A673 (cell line): ENCODE results near the gene ERC1. TPM values are rescaled to one million over a fixed set of nuclear protein-coding genes. Genes with fewer than 3 reads are reported as not detected.
A peak's percentile ranks its signal among the peaks of the same experiment; 100 is the strongest.

ENCODE experiments used
- Bru-seq: library from RNA; stranded (reverse); fragments of 400-500 nt; gene quantifications from one replicate; lab custom pipeline; 2021; lab: Mats Ljungman, UMichigan
- BruChase-seq, 2 experiments: library from RNA; stranded (reverse); fragments of 400-500 nt; gene quantifications; one replicate each; lab custom pipeline; 2021; lab: Mats Ljungman, UMichigan
- BruUV-seq: library from RNA; stranded (reverse); fragments of 400-500 nt; replicated peaks from 2 replicates; lab custom pipeline; 2021; lab: Mats Ljungman, UMichigan
- CTCF ChIA-PET: fragments of 300-600 bp; sonication (Branson Sonifier 250); formaldehyde crosslinking; loops from one replicate; lab custom pipeline; 2022; ENCODE audit warnings: antibody characterized with exemption; lab: Charles Lee
- POLR2A ChIA-PET: fragments of 300-600 bp; sonication (Branson Sonifier 250); formaldehyde crosslinking; loops from one replicate; lab custom pipeline; 2022; ENCODE audit warnings: antibody characterized with exemption; ENCODE audit not compliant: low non-redundant PET; lab: Charles Lee
- DNase-seq: peaks from one replicate; pipeline ENCODE4 v3.0.0-alpha.2; 2015; ENCODE audit warnings: low spot score
- H3K27ac ChIP-seq: fragments of 200-600 bp; sonication (generic); 2 replicates; pipeline ENCODE4 v1.5.1; 2016; ENCODE audit warnings: mixed run types, low read depth, mild to moderate bottlenecking, mixed read lengths, antibody characterized with exemption, low read length; ENCODE audit not compliant: poor library complexity, severe bottlenecking
- H3K27me3 ChIP-seq: fragments of 200-600 bp; sonication (generic); replicated peaks from 2 replicates; pipeline ENCODE4 v1.6.1; 2017; ENCODE audit warnings: mixed run types, low read depth, mild to moderate bottlenecking, mixed read lengths, antibody characterized with exemption, low read length; ENCODE audit not compliant: insufficient read depth, poor library complexity
- H3K36me3 ChIP-seq: fragments of 200-600 bp; sonication (generic); 2 replicates; pipeline ENCODE4 v1.6.1; 2016; ENCODE audit warnings: mixed run types, mild to moderate bottlenecking, mixed read lengths, antibody characterized with exemption, low read length; ENCODE audit not compliant: insufficient read depth, poor library complexity, severe bottlenecking
- H3K4me1 ChIP-seq: fragments of 200-600 bp; sonication (generic); 2 replicates; pipeline ENCODE4 v1.6.1; 2017; ENCODE audit warnings: mixed run types, mild to moderate bottlenecking, mixed read lengths, antibody characterized with exemption, low read length; ENCODE audit not compliant: insufficient read depth, poor library complexity, severe bottlenecking
- H3K4me3 ChIP-seq: fragments of 200-600 bp; sonication (generic); 2 replicates; pipeline ENCODE4 v1.5.1; 2016; ENCODE audit warnings: low read depth, mixed run types, mild to moderate bottlenecking, mixed read lengths, low read length; ENCODE audit not compliant: poor library complexity, severe bottlenecking
- H3K9me3 ChIP-seq: fragments of 200-600 bp; sonication (generic); 2 replicates; pipeline ENCODE4 v1.6.1; 2016; ENCODE audit warnings: mixed run types, low read depth, mild to moderate bottlenecking, mixed read lengths, antibody characterized with exemption, low read length; ENCODE audit not compliant: poor library complexity, severe bottlenecking
- CTCF ChIP-seq: fragments of 300-800, 200-600 bp; sonication (generic); conservative IDR thresholded peaks from 2 replicates; pipeline ENCODE4 v1.5.1; 2017; ENCODE audit warnings: low read depth, mild to moderate bottlenecking, antibody characterized with exemption, low read length, moderate library complexity, mixed read lengths
- EZH2 ChIP-seq: fragments of 200-600 bp; sonication (generic); IDR thresholded peaks from 2 replicates; pipeline ENCODE4 v1.6.1; 2017; ENCODE audit warnings: borderline replicate concordance, low read depth, mild to moderate bottlenecking, mixed read lengths, antibody characterized with exemption, low read length; ENCODE audit not compliant: poor library complexity, severe bottlenecking
- intact Hi-C: fragments of 100-400 bp; cut with micrococcal nuclease; formaldehyde crosslinking; loops from one replicate; pipeline ENCODE4 v1.10.0; 2022; ENCODE audit not compliant: unreplicated experiment
- long read RNA-seq: library from polyadenylated mRNA; stranded (forward); transcript quantifications from one replicate; pipeline ENCODE4 v2.0.0, GENCODE V29; 2022
- total RNA-seq: library from RNA; stranded (reverse); gene quantifications from 2 replicates; pipeline ENCODE4 v1.2.3, GENCODE V29; 2021

ERC1 gene
- 56.5 and 60.7 TPM in 2 replicates for total RNA-seq
- Bru-seq, nascent RNA, result percentile 84 among the genes with signal in this experiment
- percentile 74 among the genes with signal in this experiment for BruChase-seq, experiment 1, labeled RNA remaining after a 2-hour chase
- percentile 79 among the genes with signal in this experiment for BruChase-seq, experiment 2, labeled RNA remaining after a 6-hour chase
- long read RNA-seq, full-length matches to known transcripts, result 5 of 45 reads
- long read RNA-seq, partial matches to known transcripts, result 4 of 45 reads
- long read RNA-seq, other reads (novel, unspliced or antisense), result 36 of 45 reads

- TF ChIP-seq CTCF, result no peak
- no peak for TF ChIP-seq EZH2
- H3K4me1 ChIP-seq, result peaks cover 27% of the 10 kb centered on the region
- no peaks in the 10 kb centered on the region for H3K36me3 ChIP-seq
- no peaks in the 10 kb centered on the region for H3K9me3 ChIP-seq
- peak within 1 kb of the TSS; percentile 80 for H3K4me3 ChIP-seq
- peak within 1 kb of the TSS; percentile 99 for H3K27ac ChIP-seq
- intact Hi-C loops, result loop anchor here (5.0 kb wide), 1 partner anchor 34 kb away; no protein-coding TSS in a partner anchor
- DNase-seq, result peak; percentile 92
- no peaks in the 10 kb centered on the region for H3K27me3 ChIP-seq
- ChIA-PET POLR2A (no interaction called here), CTCF (interaction anchor here (0.6 kb wide), 1 partner anchor 73 kb away, joined by 3 read pairs; no protein-coding TSS in a partner anchor)
- no TSS peak for BruUV-seq
Measured at GRCh38 chr12:990661-991349, at the start of gene ERC1. TSS of gene ERC1 (plus strand) at chr12:991223. CDS start at chr12:1027904, 36,681 bp downstream.

GRCh38 chr12:943051-943450 lies 48.0 kb upstream of the ERC1 start:
- BruUV-seq, result no TSS peak
- Histone ChIP-seq H3K27me3 (no peaks in the 10 kb centered on the region), H3K27ac (no peak overlapping the region), H3K4me3 (no peak overlapping the region), H3K36me3 (peaks cover 19% of the 10 kb centered on the region), H3K4me1 (no peaks in the 10 kb centered on the region), H3K9me3 (no peaks in the 10 kb centered on the region)
- POLR2A ChIA-PET, result no interaction called here
- CTCF ChIA-PET, result no interaction called here
- intact Hi-C loops, result no loop called here
- no peak for DNase-seq
- no peak for TF ChIP-seq EZH2
- TF ChIP-seq CTCF, result no peak

- intact Hi-C loops, result no loop called here
- Histone ChIP-seq H3K4me1 (no peaks in the 10 kb centered on the region), H3K36me3 (peaks cover 16% of the 10 kb centered on the region), H3K9me3 (no peaks in the 10 kb centered on the region), H3K27ac (no peak overlapping the region), H3K4me3 (no peak overlapping the region), H3K27me3 (no peaks in the 10 kb centered on the region)
- DNase-seq, result no peak
- ChIA-PET POLR2A (no interaction called here), CTCF (no interaction called here)
- no TSS peak for BruUV-seq
- TF ChIP-seq CTCF (no peak), EZH2 (no peak)
Measured at GRCh38 chr12:944211-944610, 46.8 kb upstream of the ERC1 start.
